ENCODE results near the gene KRTAP4-16. TPM values are rescaled to one million over a fixed set of nuclear protein-coding genes. Genes with fewer than 3 reads are reported as not detected.

The KRTAP4-16 gene
- total and polyA plus RNA-seq, 2 donors (not counting 3 experiments of a cell fraction or from before 2014, with no cell fraction given) = not detected

DNA sequence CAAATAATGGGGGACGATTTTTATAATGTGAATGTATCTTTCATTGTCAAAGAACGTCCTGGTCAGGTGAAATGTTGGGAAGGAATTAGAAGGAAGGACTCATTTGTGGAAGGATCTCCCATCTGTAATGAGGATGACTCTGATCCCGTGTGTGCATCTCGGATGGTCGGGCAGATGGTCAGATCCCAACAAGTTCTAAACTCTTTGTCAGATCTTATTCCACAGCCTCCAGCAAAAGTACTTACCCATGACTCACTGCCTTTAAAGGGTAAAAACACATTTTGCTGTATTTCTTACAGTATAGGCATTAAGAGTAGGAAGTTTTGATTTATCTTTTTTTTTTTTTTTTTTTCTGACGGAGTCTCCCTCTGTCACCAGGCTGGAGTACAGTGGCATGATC is 3.5 kb downstream of the KRTAP4-16 start:
- no peak overlapping the region for H2AFZ ChIP-seq (ENCODE audit: low read depth, low read length)
- no peak for FAIRE-seq

DNA sequence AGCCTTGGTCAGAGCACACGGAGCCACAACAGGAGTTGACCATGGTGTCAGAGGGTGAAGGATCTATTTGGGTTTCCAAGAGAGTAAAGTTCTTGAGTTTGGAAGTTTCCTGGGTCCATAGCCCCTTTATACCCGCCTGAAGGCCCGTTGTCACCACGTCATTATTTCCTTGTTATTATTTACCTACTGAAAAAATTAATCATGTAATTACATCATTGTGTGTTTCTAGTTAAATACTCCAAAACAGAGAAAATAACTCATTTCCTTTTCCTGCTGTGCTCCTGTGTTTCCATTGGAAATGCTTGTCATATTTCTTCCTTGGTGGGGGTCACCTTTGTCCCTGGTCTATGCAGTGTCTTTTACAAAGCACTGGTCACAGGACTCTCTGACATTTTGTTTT is 4.0 kb downstream of the KRTAP4-16 start, which contains the start of gene KRTAP4-8:
Gene KRTAP4-8, minus strand, starts transcription at position 101 of the 400 bp plus-strand sequence. Its CDS starts 58 bp downstream, at position 43.
- no peak for TF ChIP-seq JUN (IDR thresholded peaks at IDR 0.05; ENCODE audit: borderline replicate concordance, insufficient read depth, insufficient read length, low read depth)
- TF ChIP-seq POLR2A (IDR thresholded peaks at IDR 0.05; ENCODE audit: low read depth, low read length) = no peak
- TF ChIP-seq, protein P1, sequence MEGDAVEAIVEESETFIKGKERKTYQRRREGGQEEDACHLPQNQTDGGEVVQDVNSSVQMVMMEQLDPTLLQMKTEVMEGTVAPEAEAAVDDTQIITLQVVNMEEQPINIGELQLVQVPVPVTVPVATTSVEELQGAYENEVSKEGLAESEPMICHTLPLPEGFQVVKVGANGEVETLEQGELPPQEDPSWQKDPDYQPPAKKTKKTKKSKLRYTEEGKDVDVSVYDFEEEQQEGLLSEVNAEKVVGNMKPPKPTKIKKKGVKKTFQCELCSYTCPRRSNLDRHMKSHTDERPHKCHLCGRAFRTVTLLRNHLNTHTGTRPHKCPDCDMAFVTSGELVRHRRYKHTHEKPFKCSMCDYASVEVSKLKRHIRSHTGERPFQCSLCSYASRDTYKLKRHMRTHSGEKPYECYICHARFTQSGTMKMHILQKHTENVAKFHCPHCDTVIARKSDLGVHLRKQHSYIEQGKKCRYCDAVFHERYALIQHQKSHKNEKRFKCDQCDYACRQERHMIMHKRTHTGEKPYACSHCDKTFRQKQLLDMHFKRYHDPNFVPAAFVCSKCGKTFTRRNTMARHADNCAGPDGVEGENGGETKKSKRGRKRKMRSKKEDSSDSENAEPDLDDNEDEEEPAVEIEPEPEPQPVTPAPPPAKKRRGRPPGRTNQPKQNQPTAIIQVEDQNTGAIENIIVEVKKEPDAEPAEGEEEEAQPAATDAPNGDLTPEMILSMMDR (IDR thresholded peaks at IDR 0.05; ENCODE audit: extremely low read depth in 1 of 2, insufficient read depth in 1 of 2, low read depth in 1 of 2, low read length in 2 of 2) = no peak
- TF ChIP-seq GATA2 (IDR thresholded peaks at IDR 0.05; ENCODE audit: insufficient read depth, insufficient read length, low read depth, low read length) = no peak
- no peak for TF ChIP-seq FOS (IDR thresholded peaks at IDR 0.05; ENCODE audit: borderline replicate concordance, insufficient read depth, low read length)
- POLR2A ChIA-PET = no interaction called here

More for the DNA sequence above, 3.5 kb downstream of the KRTAP4-16 start:
- Histone ChIP-seq H3K4me2 (ENCODE audit: insufficient read depth, low read length) (no peak overlapping the region), H3K27ac (ENCODE audit: insufficient read depth, low read depth, low read length) (no peak overlapping the region), H3K9me3 (replicated peaks; ENCODE audit: control insufficient read depth, insufficient read depth, low read length) (no peaks in the 10 kb centered on the region), H3K36me3 (ENCODE audit: control insufficient read depth in 2 of 2, extremely low read depth in 1 of 2, insufficient read depth in 2 of 2, low read length in 2 of 2) (no peaks in the 10 kb centered on the region), H3K27me3 (ENCODE audit: control insufficient read depth in 2 of 2, insufficient read depth in 2 of 2, low read length in 2 of 2) (no peaks in the 10 kb centered on the region), H3K4me1 (ENCODE audit: control insufficient read depth, extremely low read depth, insufficient read depth, low read length) (peaks cover 2% of the 10 kb centered on the region), H3K4me3 (replicated peaks in 1 of 3; ENCODE audit: insufficient read depth in 1 of 3, low read depth in 1 of 3, low read length in 3 of 3) (no peak overlapping the region), H3K79me2 (ENCODE audit: control insufficient read depth, insufficient read depth, low read length) (no peaks in the 10 kb centered on the region), H3K9me1 (replicated peaks; ENCODE audit: control insufficient read depth, extremely low read depth, insufficient read depth, low read length) (no peaks in the 10 kb centered on the region), H4K20me1 (replicated peaks; ENCODE audit: control insufficient read depth, extremely low read depth, insufficient read depth, low read length) (no peaks in the 10 kb centered on the region), H3K9ac (replicated peaks; ENCODE audit: extremely low read depth, insufficient read depth, low read length) (no peak overlapping the region)
- ChIA-PET CTCF (no interaction called here), POLR2A (no interaction called here)
- dilution Hi-C loops (cut with MboI; ENCODE audit: extremely low pct_ligation_motif_present, low sequenced_read_pairs) (no loop called here), intact Hi-C loops (cut with micrococcal nuclease) (no loop called here)
- TF ChIP-seq JUN (IDR thresholded peaks at IDR 0.05; ENCODE audit: borderline replicate concordance, insufficient read depth, insufficient read length, low read depth) (no peak), EZH2 (IDR thresholded peaks at IDR 0.05; ENCODE audit: borderline replicate concordance, low read depth, low read length, severe bottlenecking) (no peak), POLR2A (IDR thresholded peaks at IDR 0.05; ENCODE audit: low read depth, low read length) (no peak)
- no TSS peak for BruUV-seq (replicated peaks)
- DNase-seq (ENCODE audit: low read depth, low spot score) = no peak

More for the DNA sequence above, 4.0 kb downstream of the KRTAP4-16 start, which contains the start of gene KRTAP4-8:
- DNase-seq (ENCODE audit: low read depth, low spot score) (no peak), FAIRE-seq (no peak)
- CTCF ChIA-PET = no interaction called here
- no peak within 1 kb of the TSS for H2AFZ ChIP-seq (ENCODE audit: low read depth, low read length)
- H3K4me2 ChIP-seq (ENCODE audit: insufficient read depth, low read length) = no peak within 1 kb of the TSS
- no peaks in the 10 kb centered on the region for H3K9me1 ChIP-seq (replicated peaks; ENCODE audit: control insufficient read depth, extremely low read depth, insufficient read depth, low read length)
- intact Hi-C loops (cut with micrococcal nuclease) (no loop called here), dilution Hi-C loops (cut with MboI; ENCODE audit: extremely low pct_ligation_motif_present, low sequenced_read_pairs) (no loop called here)
- no peaks in the 10 kb centered on the region for H3K9me3 ChIP-seq (replicated peaks; ENCODE audit: control insufficient read depth, insufficient read depth, low read length)
- no peaks in the 10 kb centered on the region for H3K36me3 ChIP-seq (ENCODE audit: control insufficient read depth in 2 of 2, extremely low read depth in 1 of 2, insufficient read depth in 2 of 2, low read length in 2 of 2)
- H3K27me3 ChIP-seq (ENCODE audit: control insufficient read depth in 2 of 2, insufficient read depth in 2 of 2, low read length in 2 of 2) = no peaks in the 10 kb centered on the region
- H3K9ac ChIP-seq (replicated peaks; ENCODE audit: extremely low read depth, insufficient read depth, low read length) = no peak within 1 kb of the TSS
- H3K79me2 ChIP-seq (ENCODE audit: control insufficient read depth, insufficient read depth, low read length) = no peaks in the 10 kb centered on the region
- no peaks in the 10 kb centered on the region for H4K20me1 ChIP-seq (replicated peaks; ENCODE audit: control insufficient read depth, extremely low read depth, insufficient read depth, low read length)
- H3K4me3 ChIP-seq (replicated peaks in 1 of 3; ENCODE audit: insufficient read depth in 1 of 3, low read depth in 1 of 3, low read length in 3 of 3) = no peak within 1 kb of the TSS
- BruUV-seq (replicated peaks) = no TSS peak
- no peak within 1 kb of the TSS for H3K27ac ChIP-seq (ENCODE audit: insufficient read depth, low read depth, low read length)
- H3K4me1 ChIP-seq (ENCODE audit: control insufficient read depth, extremely low read depth, insufficient read depth, low read length) = peaks cover 2% of the 10 kb centered on the region
